H1 (cell line): ENCODE measurements around the gene WIPF1. TPM values are rescaled to one million over a fixed set of nuclear protein-coding genes. Genes with fewer than 3 reads are reported as not detected.

Source experiments
- CTCF ChIA-PET: fragments of 300-600 bp; sonication (Branson Sonifier 250); formaldehyde crosslinking; loops from one replicate; lab custom pipeline; 2021; ENCODE audit not compliant: partially characterized antibody; lab: Charles Lee
- POLR2A ChIA-PET: fragments of 300-600 bp; sonication (Branson Sonifier 250); formaldehyde crosslinking; loops from one replicate; lab custom pipeline; 2021; ENCODE audit warnings: inconsistent platforms; ENCODE audit not compliant: partially characterized antibody; lab: Charles Lee
- DNase-seq, 2 experiments: peaks; one replicate each; pipeline versions ENCODE4 v3.0.0 to v3.0.0-alpha.2; 2010 to 2022; ENCODE audit warnings: low spot score in 2 of 2, low read depth in 1 of 2, mixed read lengths in 1 of 2
- FAIRE-seq: peaks from 2 replicates; lab custom pipeline; 2011; peaks lifted over from hg19 to GRCh38; lab: Jason Lieb, UNC
- H2AFZ ChIP-seq: 2 replicates; pipeline ENCODE4 v1.8.1; 2012; ENCODE audit warnings: low read length, inconsistent platforms
- H2AK5ac ChIP-seq: 2 replicates; pipeline ENCODE4 v1.6.1; 2013; ENCODE audit warnings: low read depth, low read length
- H2BK120ac ChIP-seq: replicated peaks from 2 replicates; pipeline ENCODE3; 2013; ENCODE audit warnings: low read depth, low read length, inconsistent platforms
- H2BK12ac ChIP-seq: 2 replicates; pipeline ENCODE4 v1.6.1; 2013; ENCODE audit warnings: low read depth, low read length
- H2BK15ac ChIP-seq: 2 replicates; pipeline ENCODE4 v1.6.1; 2013; ENCODE audit warnings: low read length
- H2BK20ac ChIP-seq: 2 replicates; pipeline ENCODE4 v1.6.1; 2013; ENCODE audit warnings: low read length
- H2BK5ac ChIP-seq: 2 replicates; pipeline ENCODE4 v1.6.1; 2013; ENCODE audit warnings: low read depth, low read length
- H3K14ac ChIP-seq: 2 replicates; pipeline ENCODE4 v1.6.1; 2013; ENCODE audit warnings: inconsistent platforms; ENCODE audit not compliant: insufficient read length
- H3K18ac ChIP-seq: 2 replicates; pipeline ENCODE4 v1.6.1; 2013; ENCODE audit warnings: low read length; ENCODE audit errors: extremely low read depth
- H3K23ac ChIP-seq: 2 replicates; pipeline ENCODE4 v1.6.1; 2013; ENCODE audit warnings: inconsistent platforms; ENCODE audit not compliant: insufficient read length
- H3K23me2 ChIP-seq: 2 replicates; pipeline ENCODE4 v1.6.1; 2013; ENCODE audit warnings: low read depth, low read length
- H3K27ac ChIP-seq: 2 replicates; pipeline ENCODE4 v1.6.1; 2011; ENCODE audit warnings: low read depth, low read length, inconsistent platforms
- H3K27me3 ChIP-seq, 4 experiments: replicated peaks in 1 of 4; 1 replicate in 1 of 4; 2 replicates in 3 of 4; pipeline versions ENCODE4 v1.6.1 to v1.8.1; 2011 to 2013; ENCODE audit warnings: low read length in 3 of 4, mild to moderate bottlenecking in 3 of 4, inconsistent platforms in 2 of 4, mixed read lengths in 2 of 4, moderate library complexity in 1 of 4; ENCODE audit not compliant: control insufficient read depth in 3 of 4, insufficient read depth in 3 of 4; ENCODE audit errors: extremely low read depth in 1 of 4
- H3K36me3 ChIP-seq, 4 experiments: 2 replicates each; pipeline versions ENCODE4 v1.6.1 to v1.8.1; 2011 to 2013; ENCODE audit warnings: mild to moderate bottlenecking in 4 of 4, low read length in 3 of 4, moderate library complexity in 2 of 4, control low read depth in 1 of 4, inconsistent platforms in 1 of 4; ENCODE audit not compliant: insufficient read depth in 4 of 4, control insufficient read depth in 2 of 4
- H3K4ac ChIP-seq: replicated peaks from 2 replicates; pipeline ENCODE3; 2013; ENCODE audit warnings: low read length, low read depth, mixed read lengths, inconsistent platforms; ENCODE audit not compliant: insufficient read length
- H3K4me1 ChIP-seq, 4 experiments: replicated peaks in 1 of 4; 1 replicate in 1 of 4; 2 replicates in 3 of 4; pipeline versions ENCODE4 v1.6.1 to v1.8.1; 2011 to 2013; ENCODE audit warnings: low read length in 3 of 4, inconsistent platforms in 2 of 4, mixed read lengths in 1 of 4; ENCODE audit not compliant: insufficient read depth in 4 of 4, control insufficient read depth in 3 of 4
- H3K4me2 ChIP-seq, 2 experiments: 2 replicates each; pipeline versions ENCODE4 v1.6.1 to v1.8.1; 2011 to 2013; ENCODE audit warnings: low read depth in 2 of 2, low read length in 2 of 2, control low read depth in 1 of 2, inconsistent platforms in 1 of 2, mild to moderate bottlenecking in 1 of 2; ENCODE audit not compliant: insufficient read depth in 1 of 2
- H3K4me3 ChIP-seq, 4 experiments: fragments of 200-600, 300-600 bp in 1 of 4; sonication (generic), shearing (Covaris generic), sonication (Bioruptor Twin) in 1 of 4; 2 replicates each; pipeline versions ENCODE4 v1.5.1 to v1.8.1; 2011 to 2016; ENCODE audit warnings: low read length in 4 of 4, low read depth in 3 of 4, control low read depth in 2 of 4, inconsistent platforms in 2 of 4, mild to moderate bottlenecking in 2 of 4, mixed read lengths in 1 of 4, moderate library complexity in 1 of 4; ENCODE audit not compliant: insufficient read depth in 2 of 4; ENCODE audit errors: extremely low read depth in 1 of 4
- H3K56ac ChIP-seq: replicated peaks from 2 replicates; pipeline ENCODE3; 2013; ENCODE audit warnings: low read depth, mild to moderate bottlenecking, mixed read lengths, low read length, inconsistent platforms; ENCODE audit not compliant: insufficient read length
- H3K79me1 ChIP-seq: 2 replicates; pipeline ENCODE4 v1.6.1; 2013; ENCODE audit warnings: low read depth, low read length, control low read depth
- H3K79me2 ChIP-seq, 2 experiments: 2 replicates each; pipeline versions ENCODE4 v1.6.1 to v1.8.1; 2012 to 2013; ENCODE audit warnings: low read length in 2 of 2, mild to moderate bottlenecking in 2 of 2, inconsistent platforms in 1 of 2; ENCODE audit not compliant: insufficient read depth in 2 of 2, control insufficient read depth in 1 of 2
- H3K9ac ChIP-seq, 4 experiments: replicated peaks in 1 of 4; 1 replicate in 1 of 4; 2 replicates in 3 of 4; pipeline versions ENCODE4 v1.6.1 to v1.8.1; 2011 to 2013; ENCODE audit warnings: low read depth in 3 of 4, low read length in 3 of 4, control low read depth in 2 of 4, mild to moderate bottlenecking in 2 of 4, moderate library complexity in 2 of 4, inconsistent platforms in 1 of 4; ENCODE audit errors: extremely low read depth in 1 of 4
- H3K9me3 ChIP-seq, 2 experiments: 2 replicates each; pipeline versions ENCODE4 v1.6.1 to v1.8.1; 2012 to 2013; ENCODE audit warnings: mild to moderate bottlenecking in 2 of 2, moderate library complexity in 2 of 2, control low read depth in 1 of 2, inconsistent platforms in 1 of 2, low read depth in 1 of 2, low read length in 1 of 2, mixed read lengths in 1 of 2; ENCODE audit not compliant: insufficient read depth in 2 of 2
- H4K20me1 ChIP-seq, 2 experiments: replicated peaks in 1 of 2; 2 replicates each; pipeline versions ENCODE3 to v1.8.1; 2011 to 2013; ENCODE audit warnings: inconsistent platforms in 2 of 2, low read length in 2 of 2, mild to moderate bottlenecking in 1 of 2; ENCODE audit not compliant: insufficient read depth in 2 of 2, control insufficient read depth in 1 of 2
- H4K5ac ChIP-seq: 2 replicates; pipeline ENCODE4 v1.6.1; 2013; ENCODE audit warnings: low read length, low read depth, mixed read lengths, inconsistent platforms; ENCODE audit not compliant: insufficient read length
- H4K8ac ChIP-seq: 2 replicates; pipeline ENCODE4 v1.8.0; 2013; ENCODE audit warnings: mild to moderate bottlenecking, moderate library complexity, low read length, inconsistent platforms; ENCODE audit not compliant: insufficient read depth; ENCODE audit errors: extremely low read depth
- H4K91ac ChIP-seq: replicated peaks from 2 replicates; pipeline ENCODE3; 2013; ENCODE audit warnings: low read length, mixed read lengths, inconsistent platforms; ENCODE audit not compliant: insufficient read length
- BACH1 ChIP-seq: IDR thresholded peaks from 2 replicates; pipeline ENCODE4 v1.6.1; 2012; ENCODE audit warnings: low read length, improper control_type of control experiment
- CBX8 ChIP-seq: fragments of 300-800, 300-1000 bp; sonication (generic); IDR thresholded peaks from 2 replicates; pipeline ENCODE4 v1.7.1; 2016; ENCODE audit warnings: low read depth, low read length, borderline replicate concordance
- CEBPB ChIP-seq: IDR thresholded peaks from 2 replicates; pipeline ENCODE4 v1.6.1; 2012; ENCODE audit warnings: low read depth, low read length
- FOSL1 ChIP-seq: IDR thresholded peaks from 2 replicates; pipeline ENCODE4 v1.6.1; 2011; ENCODE audit warnings: mild to moderate bottlenecking, low read depth, low read length, moderate library complexity; ENCODE audit not compliant: insufficient read depth
- HDAC2 ChIP-seq, 2 experiments: fragments of 300-600 bp in 1 of 2; sonication (generic) in 1 of 2; IDR thresholded peaks; 2 replicates each; pipeline ENCODE4 v1.6.1; 2011 to 2012; ENCODE audit warnings: low read depth in 2 of 2, low read length in 2 of 2, mild to moderate bottlenecking in 2 of 2, moderate library complexity in 2 of 2, borderline replicate concordance in 1 of 2, inconsistent platforms in 1 of 2
- HDAC6 ChIP-seq: IDR thresholded peaks from one replicate; pipeline ENCODE4 v1.7.1; 2012; ENCODE audit warnings: low read depth, mild to moderate bottlenecking, inconsistent platforms, low read length, moderate library complexity
- KDM1A ChIP-seq: fragments of 200-600, 300-600 bp; sonication (generic); IDR thresholded peaks from 2 replicates; pipeline ENCODE4 v1.7.1; 2016; ENCODE audit warnings: mild to moderate bottlenecking, low read length, borderline replicate concordance
- RXRA ChIP-seq: IDR thresholded peaks from 2 replicates; pipeline ENCODE4 v1.6.1; 2011; ENCODE audit warnings: low read depth, mild to moderate bottlenecking, low read length, moderate library complexity; ENCODE audit not compliant: insufficient read depth
- SIX5 ChIP-seq: IDR thresholded peaks from 2 replicates; pipeline ENCODE4 v1.6.1; 2011; ENCODE audit warnings: mild to moderate bottlenecking, low read depth, low read length
- SP4 ChIP-seq: IDR thresholded peaks from 2 replicates; pipeline ENCODE4 v1.6.1; 2012; ENCODE audit warnings: low read length, inconsistent platforms
- TAF1 ChIP-seq: IDR thresholded peaks from 2 replicates; pipeline ENCODE4 v1.6.1; 2011; ENCODE audit warnings: mild to moderate bottlenecking, low read depth, low read length
- TAF7 ChIP-seq: optimal IDR thresholded peaks from 2 replicates; pipeline ENCODE3; 2011; ENCODE audit warnings: low read depth, mild to moderate bottlenecking, inconsistent platforms, low read length, moderate library complexity, borderline replicate concordance
- WGBS, 2 experiments: shearing (Covaris generic) in 1 of 2; methylation state at CpG; one replicate each; pipeline versions ENCODE4 v1.1.6 to v1.1.7; 2013 to 2015; ENCODE audit warnings: low lambda C conversion rate in 2 of 2, mixed read lengths in 2 of 2, inconsistent platforms in 1 of 2, low coverage in 1 of 2, missing lambda C conversion rate in 1 of 2; ENCODE audit not compliant: insufficient replicate concordance in 2 of 2, insufficient coverage in 1 of 2, insufficient read length in 1 of 2; ENCODE audit errors: extremely low coverage in 1 of 2, missing lambda C conversion rate in 1 of 2; 5-methylcytosine and 5-hydroxymethylcytosine counted together
- polyA plus RNA-seq, 7 experiments: library from polyadenylated mRNA; depleted of rRNA in 3 of 7; stranded (reverse) in 5 of 7; unstranded in 2 of 7; fragments of >200 nt in 5 of 7; fragments of 200-250 nt in 2 of 7; gene quantifications; 1 replicate in 5 of 7; 2 replicates in 1 of 7; 4 replicates in 1 of 7; pipeline versions ENCODE4 v1.2.1 to v1.2.3, GENCODE V29; 2011 to 2013; ENCODE audit warnings: missing spikeins in 2 of 7, mixed read lengths in 2 of 7
- total RNA-seq: library from RNA; stranded (reverse); fragmentation: NEBNext Ultra II Directional; extraction: Animal tissue kit (Norgen Biotek cat#: 25700); gene quantifications from 2 replicates; pipeline ENCODE4 v1.2.1, GENCODE V29; 2021
- TF ChIP-seq, protein P1 (sequence below): IDR thresholded peaks from 2 replicates; pipeline ENCODE4 v1.6.1; 2012; ENCODE audit warnings: low read length, inconsistent platforms

Gene WIPF1
- total and polyA plus RNA-seq, 2 of the 8 experiments (the other 6 are each of a cell fraction or from before 2014, with no cell fraction given), result 4.7 to 5.2 TPM

DNA sequence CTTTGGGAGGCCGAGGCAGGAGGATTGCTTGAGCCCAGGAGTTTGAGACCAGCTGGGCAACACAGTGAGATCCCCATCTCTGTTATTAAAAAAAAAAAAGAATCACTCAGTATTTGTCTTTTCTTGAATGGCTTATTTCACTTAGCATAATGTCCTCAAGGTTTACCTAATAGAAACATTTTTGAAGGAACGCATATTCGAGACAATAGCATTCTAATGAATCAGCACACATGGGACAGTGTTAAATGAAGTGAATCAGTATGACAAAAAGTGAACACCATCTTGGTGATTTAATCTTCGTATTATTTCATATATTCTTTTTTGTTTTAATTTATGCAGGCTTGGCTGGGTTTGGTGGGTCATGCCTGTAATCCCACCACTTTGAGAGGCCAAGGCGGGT lies 44.7 kb downstream of the WIPF1 start:
- no peak overlapping the region for H3K4me3 ChIP-seq
- H2AFZ ChIP-seq, result no peak overlapping the region
- DNase-seq (no peak), FAIRE-seq (no peak)
- H3K56ac ChIP-seq, result no peak overlapping the region
- no peaks in the 10 kb centered on the region for H3K23me2 ChIP-seq
- no peaks in the 10 kb centered on the region for H3K79me2 ChIP-seq
- POLR2A ChIA-PET, result no interaction called here
- H3K4me1 ChIP-seq, result no peaks in the 10 kb centered on the region
- H3K9me3 ChIP-seq, result peaks cover 4 to 5% of the 10 kb centered on the region in 2 experiments; a peak in 3 of 4 replicates
- no peak overlapping the region for H2BK12ac ChIP-seq
- H3K4ac ChIP-seq, result no peak overlapping the region
- no peaks in the 10 kb centered on the region for H4K20me1 ChIP-seq
- H4K91ac ChIP-seq, result no peak overlapping the region
- 93% methylated on average over 5 of the region's 5 CpGs; no CpG with 5 or more reads in 1 of the 2 experiments for WGBS, 2 experiments
- no peak overlapping the region for H3K4me2 ChIP-seq
- no peak overlapping the region for H3K14ac ChIP-seq
- H4K5ac ChIP-seq, result no peak overlapping the region
- H2BK15ac ChIP-seq, result no peak overlapping the region
- no peak overlapping the region for H2BK20ac ChIP-seq
- H3K9ac ChIP-seq, result no peak overlapping the region
- H3K23ac ChIP-seq, result no peak overlapping the region
- no peaks in the 10 kb centered on the region for H3K36me3 ChIP-seq
- H4K8ac ChIP-seq, result no peak overlapping the region
- H2BK5ac ChIP-seq, result no peak overlapping the region
- H3K18ac ChIP-seq, result no peak overlapping the region
- H2BK120ac ChIP-seq, result no peak overlapping the region
- no peaks in the 10 kb centered on the region for H3K79me1 ChIP-seq
- H3K27ac ChIP-seq, result no peak overlapping the region
- H3K27me3 ChIP-seq, result no peaks in the 10 kb centered on the region
- CTCF ChIA-PET, result no interaction called here
- H2AK5ac ChIP-seq, result no peak overlapping the region
- TF ChIP-seq HDAC6 (no peak), SP4 (no peak), FOSL1 (no peak), BACH1 (no peak), TAF1 (no peak), TAF7 (no peak), CBX8 (no peak), KDM1A (no peak), HDAC2 (IDR thresholded peaks at IDR 0.05; ENCODE audit: borderline replicate concordance in 1 of 2, low read depth in 2 of 2, low read length in 2 of 2) (no peak), CEBPB (no peak), RXRA (no peak), SIX5 (no peak)
- TF ChIP-seq, protein P1, sequence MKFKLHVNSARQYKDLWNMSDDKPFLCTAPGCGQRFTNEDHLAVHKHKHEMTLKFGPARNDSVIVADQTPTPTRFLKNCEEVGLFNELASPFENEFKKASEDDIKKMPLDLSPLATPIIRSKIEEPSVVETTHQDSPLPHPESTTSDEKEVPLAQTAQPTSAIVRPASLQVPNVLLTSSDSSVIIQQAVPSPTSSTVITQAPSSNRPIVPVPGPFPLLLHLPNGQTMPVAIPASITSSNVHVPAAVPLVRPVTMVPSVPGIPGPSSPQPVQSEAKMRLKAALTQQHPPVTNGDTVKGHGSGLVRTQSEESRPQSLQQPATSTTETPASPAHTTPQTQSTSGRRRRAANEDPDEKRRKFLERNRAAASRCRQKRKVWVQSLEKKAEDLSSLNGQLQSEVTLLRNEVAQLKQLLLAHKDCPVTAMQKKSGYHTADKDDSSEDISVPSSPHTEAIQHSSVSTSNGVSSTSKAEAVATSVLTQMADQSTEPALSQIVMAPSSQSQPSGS, result no peak
